Measurements from ENCODE around the gene CCDC6.

GRCh38 chr10:59907537-59907917 is 1.2 kb upstream of the CCDC6 start:
- TF ChIP-seq CTCF (conservative IDR thresholded peaks at IDR 0.05 in 1 of 2, IDR thresholded peaks at IDR 0.05 in 1 of 2; ENCODE audit: extremely low read depth in 1 of 2, insufficient read depth in 1 of 2, low read depth in 1 of 2, low read length in 2 of 2): no peak
- TF ChIP-seq EZH2 (IDR thresholded peaks at IDR 0.05; ENCODE audit: borderline replicate concordance, low read length): no peak

Data from mammary epithelial cell (primary cell).